ENCODE data around the gene IQCN.

The IQCN gene, protein sequence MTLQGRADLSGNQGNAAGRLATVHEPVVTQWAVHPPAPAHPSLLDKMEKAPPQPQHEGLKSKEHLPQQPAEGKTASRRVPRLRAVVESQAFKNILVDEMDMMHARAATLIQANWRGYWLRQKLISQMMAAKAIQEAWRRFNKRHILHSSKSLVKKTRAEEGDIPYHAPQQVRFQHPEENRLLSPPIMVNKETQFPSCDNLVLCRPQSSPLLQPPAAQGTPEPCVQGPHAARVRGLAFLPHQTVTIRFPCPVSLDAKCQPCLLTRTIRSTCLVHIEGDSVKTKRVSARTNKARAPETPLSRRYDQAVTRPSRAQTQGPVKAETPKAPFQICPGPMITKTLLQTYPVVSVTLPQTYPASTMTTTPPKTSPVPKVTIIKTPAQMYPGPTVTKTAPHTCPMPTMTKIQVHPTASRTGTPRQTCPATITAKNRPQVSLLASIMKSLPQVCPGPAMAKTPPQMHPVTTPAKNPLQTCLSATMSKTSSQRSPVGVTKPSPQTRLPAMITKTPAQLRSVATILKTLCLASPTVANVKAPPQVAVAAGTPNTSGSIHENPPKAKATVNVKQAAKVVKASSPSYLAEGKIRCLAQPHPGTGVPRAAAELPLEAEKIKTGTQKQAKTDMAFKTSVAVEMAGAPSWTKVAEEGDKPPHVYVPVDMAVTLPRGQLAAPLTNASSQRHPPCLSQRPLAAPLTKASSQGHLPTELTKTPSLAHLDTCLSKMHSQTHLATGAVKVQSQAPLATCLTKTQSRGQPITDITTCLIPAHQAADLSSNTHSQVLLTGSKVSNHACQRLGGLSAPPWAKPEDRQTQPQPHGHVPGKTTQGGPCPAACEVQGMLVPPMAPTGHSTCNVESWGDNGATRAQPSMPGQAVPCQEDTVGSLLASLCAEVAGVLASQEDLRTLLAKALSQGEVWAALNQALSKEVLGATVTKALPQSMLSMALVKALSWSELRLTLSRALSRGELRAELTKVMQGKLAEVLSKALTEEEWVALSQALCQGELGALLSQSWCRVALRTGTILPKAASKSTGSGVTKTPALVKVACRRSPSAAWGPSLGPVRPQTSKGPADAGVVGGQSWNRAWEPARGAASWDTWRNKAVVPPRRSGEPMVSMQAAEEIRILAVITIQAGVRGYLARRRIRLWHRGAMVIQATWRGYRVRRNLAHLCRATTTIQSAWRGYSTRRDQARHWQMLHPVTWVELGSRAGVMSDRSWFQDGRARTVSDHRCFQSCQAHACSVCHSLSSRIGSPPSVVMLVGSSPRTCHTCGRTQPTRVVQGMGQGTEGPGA (N-terminal part only)

DNA sequence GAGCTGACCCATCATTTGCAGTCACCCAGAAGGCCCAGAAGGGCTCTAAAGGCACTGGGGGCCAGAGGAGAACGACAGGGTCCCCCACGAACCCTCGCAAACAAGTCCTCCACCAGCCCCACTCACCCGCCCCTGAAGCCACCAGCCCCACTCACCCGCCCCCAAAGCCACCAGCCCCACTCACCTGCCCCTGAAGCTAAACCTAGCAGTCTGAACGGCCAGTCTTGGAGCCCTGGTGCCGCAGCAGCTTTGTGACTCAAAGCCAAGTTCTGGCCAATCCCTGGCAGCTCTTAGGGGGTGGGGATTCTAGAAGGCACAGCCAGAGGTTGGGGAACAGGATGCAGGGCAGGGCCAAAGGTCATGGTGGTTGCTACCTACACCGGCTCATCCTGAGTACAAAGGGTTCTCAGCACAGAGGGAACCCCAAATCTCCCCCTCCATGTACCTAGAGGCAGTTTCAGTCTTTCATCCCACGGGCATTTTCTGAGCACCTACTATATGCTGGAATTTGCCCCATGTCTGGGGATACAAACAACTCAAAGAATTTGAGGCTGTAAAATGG lies at the start of gene IQCN:
Gene IQCN (minus strand): TSS at position 234 of the 562 bp plus-strand sequence. CDS start 4,974 bp downstream, outside the sequence.
- no peak for DNase-seq

DNA sequence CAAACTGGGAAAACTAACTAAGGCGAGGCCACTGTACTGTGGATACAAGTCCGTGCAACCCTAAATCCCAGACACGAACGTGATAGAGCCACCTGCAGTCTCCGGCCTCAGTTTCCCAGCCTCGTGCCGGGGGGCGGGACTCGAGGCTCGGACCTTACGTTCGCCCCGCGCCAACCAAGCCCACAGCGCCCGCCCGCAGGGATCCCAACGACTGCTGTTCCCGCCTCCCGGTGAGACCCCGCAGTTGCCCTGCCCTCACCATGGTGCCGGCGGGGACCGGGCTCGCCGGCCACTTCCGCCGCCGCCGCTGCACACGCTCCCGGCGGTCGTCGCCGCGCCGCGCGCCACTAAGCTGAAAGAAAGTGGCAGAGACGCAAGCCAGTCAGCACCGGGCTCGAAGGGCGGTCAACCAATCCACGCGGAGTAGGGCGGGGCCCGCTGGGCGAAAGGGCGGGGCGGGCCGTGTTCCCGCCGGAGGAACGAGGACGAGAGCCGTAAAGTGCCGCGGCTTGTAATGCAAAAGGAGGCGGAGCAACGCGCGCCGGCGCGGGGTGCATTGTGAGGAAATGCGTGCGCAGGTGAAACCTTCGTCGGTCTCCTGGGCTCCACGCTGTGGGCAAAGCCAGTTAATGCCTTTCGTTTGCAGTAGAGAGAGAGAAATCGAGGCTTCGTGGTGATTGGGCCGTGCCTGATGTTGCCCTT lies 48.7 kb upstream of the IQCN start, which contains the start of gene LSM4:
Gene LSM4 (minus strand): TSS at position 318 of the 702 bp plus-strand sequence. CDS start 56 bp downstream, at position 262.
- DNase-seq: peak; percentile 69

DNA sequence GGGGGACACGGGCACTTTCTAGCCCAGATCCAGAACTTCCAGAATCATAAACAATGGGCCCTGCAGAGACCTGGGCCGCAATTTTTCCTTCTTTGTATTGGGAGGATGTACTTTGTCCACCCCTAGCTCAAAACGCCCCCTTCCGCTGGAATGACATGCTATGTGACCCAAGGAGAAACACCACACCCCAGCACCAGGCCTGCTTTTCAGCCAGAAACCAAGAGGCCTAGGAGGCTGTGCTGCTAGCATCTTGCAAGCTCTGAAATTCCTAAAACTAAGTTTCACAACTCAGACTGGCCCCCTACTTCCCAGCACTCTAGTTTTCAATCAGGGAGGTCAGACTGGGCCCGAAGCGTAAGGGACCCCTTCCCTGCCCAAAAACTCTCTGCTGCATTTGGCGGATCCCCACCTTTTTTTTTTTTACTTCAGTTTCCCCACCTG lies 48.1 kb upstream of the IQCN start:
- DNase-seq: no peak

DNA sequence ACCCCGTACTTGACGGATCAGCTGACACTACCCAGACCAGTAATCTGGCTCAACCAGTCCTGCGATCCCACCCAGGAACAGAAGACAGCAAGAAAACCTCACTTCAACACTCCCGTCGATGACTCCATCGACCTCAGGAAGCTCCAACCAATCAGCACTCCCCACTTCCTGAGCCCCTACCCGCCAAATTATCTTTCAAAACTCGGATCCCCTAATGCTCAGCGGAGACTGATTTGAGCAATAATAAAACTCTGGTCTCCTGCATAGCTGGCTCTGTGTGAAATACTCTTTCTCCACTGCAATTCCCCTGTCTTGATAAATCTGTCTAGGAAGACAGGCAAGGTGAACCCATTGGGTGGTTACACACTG lies 47.5 kb upstream of the IQCN start:
- no peak for DNase-seq

DNA sequence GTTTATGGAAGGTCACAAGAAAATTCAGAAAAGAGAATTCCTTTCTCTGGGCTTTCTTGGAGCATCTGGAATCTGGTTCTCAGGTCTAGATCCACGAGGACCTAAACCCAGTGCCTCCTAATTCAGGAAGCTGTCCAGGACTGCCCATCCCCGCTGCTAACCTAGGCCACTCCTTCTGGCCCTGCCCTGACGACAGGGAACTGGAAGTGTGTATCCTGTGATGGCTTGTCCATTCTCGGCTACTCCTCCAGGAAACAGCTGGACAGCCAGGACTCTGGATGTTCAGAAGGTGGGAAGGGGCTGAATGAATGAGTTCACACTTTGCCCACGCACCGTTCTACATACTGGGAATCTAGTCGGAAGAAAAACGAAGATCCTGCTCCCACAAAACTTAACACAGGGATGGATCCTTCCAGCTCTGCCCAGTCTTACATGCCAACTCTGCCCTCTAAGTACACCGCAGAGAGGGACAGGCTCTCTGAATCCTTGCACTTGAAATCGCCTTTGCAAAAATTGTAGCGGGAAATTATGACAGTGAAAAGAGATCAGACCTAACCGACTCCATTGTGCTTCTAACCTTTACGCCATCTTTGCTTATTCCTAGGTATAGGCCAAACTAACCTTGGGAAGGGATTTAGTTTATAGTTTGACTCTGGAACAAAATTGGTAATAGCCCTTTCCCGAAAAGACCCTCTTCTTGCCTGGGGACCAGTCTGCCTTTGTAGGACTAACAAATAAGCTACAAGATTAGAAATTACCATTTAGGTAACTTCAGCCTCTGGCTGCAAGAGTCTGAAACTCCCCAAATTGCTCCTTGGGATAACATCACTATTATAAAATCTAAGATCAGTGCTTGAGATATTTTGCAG lies 46.8 kb upstream of the IQCN start:
- DNase-seq: no peak

DNA sequence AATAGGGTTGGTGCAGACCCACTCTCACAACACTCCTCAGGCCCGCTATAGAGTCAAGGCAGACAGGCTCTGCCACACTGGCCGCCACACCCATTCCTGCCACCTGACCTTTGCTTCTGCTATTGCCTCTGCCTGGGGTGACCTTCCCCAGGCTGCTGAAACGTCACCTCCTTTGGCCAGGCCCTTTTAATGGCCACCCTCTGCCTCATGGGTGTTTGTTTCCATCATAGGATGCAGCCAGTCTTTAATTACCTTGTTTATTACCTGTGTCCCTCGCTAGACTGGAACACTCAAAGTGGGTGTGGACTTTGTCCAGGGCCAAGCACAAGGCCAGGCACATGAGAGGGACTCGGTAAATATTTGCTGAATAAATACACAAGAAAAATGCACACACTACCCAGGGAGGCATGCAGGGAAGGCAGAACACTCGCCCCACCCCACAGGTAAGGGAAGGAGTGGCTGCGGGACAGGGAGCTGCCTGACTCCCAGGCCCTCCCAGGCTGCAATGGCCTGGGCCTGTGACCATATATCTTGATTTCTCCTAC lies 45.4 kb upstream of the IQCN start:
- no peak for DNase-seq

DNA sequence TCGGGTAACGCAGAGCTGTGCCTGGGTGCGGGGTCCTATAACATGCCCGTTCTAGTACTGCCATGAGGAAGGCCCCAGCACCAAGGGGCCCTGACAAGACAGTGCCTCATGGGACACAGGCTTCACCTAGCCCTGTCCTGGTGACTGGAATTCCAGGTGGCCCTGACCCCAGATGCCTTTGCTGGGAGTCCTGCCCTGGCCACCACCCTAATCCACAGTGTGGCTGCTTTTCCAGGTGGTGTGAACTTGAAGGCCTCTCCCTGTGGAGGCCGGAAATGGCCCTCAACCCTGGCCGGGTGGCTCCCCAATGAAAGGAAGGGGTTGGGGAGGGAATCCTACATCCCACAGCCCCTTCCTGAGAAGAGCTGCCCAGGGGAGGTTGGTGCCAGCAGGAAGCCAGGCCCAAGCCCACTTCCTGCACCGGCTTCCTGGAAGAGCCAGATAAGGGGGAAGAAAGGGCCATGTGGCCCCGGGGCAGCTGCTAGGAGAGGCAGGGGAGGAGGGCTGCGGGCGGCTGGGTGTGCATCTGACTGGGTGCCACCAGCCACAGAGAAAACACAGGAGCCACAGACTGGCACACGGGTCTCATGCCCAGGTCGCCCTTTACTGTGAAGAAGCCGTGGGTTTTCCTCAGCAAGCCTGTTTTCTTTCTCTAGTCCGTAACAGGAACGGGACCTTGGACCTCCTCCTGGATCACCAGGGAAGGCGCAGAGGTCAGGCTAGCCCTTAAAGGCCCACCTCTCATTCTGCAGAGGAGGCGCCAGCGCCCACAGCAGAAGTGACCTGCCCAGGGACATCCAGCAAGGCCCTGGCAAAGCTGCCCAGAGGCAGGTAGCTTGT lies 43.9 kb upstream of the IQCN start:
- DNase-seq: no peak

DNA sequence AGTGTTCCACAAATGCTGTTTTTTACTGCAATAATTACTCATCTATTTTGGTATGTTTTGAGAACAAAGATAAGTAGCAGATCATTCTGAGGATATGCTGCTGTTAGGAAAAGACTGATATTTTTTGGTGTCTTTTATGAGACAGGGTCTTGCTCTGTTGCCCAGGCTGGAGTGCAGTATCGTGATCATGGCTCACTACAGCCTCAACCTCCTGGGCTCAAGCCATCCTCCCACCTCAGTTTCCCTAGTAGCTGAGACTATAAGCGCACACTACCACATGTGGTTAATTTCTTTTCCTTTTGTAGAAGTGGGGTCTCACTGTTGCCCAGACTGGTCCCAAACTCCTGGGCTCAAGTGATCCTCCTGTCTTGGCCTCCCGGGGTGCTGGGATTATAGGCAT lies 39.1 kb upstream of the IQCN start:
- DNase-seq: no peak

DNA sequence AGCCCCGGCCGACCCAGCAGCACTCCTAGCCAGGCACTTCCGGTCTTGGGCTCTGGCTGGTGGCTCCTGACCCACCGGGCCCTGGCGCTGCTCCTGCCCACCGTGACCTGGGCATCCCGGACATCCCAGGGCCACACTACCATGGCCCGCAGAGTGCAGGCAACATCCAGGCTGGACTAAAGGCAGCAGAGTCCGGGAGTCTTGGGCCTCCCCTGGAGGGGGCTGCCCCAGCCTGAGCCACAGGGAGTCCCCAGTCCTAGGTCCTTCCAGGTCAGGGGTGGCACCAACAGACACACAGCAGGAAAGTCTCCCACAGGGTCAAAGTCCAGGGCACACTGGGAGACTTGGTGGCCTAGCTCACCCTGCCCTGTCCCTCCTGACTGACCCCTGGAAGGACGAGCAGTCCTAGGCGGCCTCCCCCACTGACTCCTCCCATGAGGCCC lies 37.9 kb upstream of the IQCN start:
- DNase-seq: no peak

DNA sequence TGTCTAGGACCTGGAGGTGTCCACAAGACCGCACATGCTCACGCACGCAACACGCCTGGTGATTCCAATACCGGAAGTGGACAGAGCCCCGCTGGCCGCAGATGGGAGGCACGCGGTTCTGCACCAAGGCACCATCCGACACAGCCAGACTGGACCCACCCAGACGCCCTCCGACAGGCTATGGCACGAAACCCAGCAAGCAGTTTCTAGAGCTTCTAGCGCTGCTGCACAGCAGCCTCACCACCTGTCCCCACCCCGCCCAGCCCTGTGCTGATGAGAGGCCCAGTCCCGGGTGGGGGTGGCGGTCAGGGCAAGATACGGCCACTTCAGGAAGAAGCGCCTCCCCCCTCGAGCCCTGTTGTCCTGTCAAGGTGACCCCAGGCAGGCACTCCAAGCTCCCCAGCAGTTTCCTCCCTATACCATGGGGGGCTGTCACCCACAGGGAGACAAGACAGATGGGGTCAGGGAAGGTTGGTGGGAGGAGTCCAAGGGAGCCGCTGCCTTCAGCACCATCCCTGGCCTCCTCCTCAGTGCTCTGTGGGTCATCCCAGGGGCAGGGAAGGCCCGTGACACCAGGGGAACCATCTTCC lies 37.3 kb upstream of the IQCN start:
- DNase-seq: no peak

DNA sequence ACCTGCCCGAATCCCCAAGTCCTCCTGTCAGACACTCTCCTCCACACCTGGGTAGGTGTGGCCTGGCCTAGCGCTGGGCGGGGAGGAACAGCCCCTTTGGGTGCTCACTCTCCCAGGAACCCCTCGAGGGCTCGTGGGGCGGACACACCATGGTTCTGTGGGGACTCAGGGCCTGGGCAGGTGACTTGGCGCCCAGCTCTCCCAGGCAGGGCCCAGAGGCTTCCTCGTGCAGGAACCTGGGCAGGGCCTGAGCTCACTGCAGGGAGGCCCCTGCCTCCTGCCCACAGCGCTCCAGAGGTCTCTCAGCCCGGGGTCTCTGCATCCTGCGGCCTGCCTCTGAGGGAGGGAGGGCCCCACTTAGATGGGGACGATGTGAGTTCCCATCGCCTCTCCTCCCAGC lies 36.7 kb upstream of the IQCN start:
- no peak for DNase-seq

DNA sequence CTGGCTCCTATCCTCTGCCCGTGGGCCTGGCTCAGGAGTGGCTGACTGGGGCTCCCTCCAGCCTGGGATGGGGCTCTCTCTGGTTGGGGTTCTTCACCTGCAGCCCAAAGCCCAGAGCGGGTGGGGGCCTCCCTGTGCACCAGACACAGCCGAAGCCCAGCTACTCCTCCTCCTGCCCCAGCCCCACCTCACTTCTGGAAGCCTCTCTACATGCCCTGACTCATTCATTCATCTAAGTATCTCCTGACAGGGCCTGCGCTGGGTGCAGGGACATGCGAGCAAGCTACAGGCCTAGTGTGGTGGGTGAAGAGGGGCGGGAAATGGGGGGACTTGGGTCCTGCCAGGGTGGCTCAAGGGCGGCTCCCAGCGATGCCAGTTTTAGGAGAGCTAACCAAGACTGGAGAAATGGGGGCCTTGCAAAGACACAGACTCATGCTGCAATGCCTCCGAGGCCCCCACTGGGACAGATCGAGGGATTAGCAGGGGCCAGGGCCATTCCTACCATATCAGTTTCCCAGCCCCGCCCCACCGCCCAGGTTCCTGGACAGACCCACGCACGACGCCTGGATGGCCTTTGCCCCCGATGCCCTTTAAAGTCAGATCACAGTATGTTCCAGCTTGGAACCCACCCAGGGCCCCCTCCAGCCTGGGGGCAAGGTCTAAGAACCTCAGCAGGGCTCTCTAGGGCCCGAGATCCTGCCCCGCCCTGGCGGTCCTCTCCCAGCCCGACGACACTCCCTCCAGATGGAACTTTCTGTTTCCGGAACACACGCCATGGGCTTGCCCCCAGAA lies 36.1 kb upstream of the IQCN start:
- no peak for DNase-seq

DNA sequence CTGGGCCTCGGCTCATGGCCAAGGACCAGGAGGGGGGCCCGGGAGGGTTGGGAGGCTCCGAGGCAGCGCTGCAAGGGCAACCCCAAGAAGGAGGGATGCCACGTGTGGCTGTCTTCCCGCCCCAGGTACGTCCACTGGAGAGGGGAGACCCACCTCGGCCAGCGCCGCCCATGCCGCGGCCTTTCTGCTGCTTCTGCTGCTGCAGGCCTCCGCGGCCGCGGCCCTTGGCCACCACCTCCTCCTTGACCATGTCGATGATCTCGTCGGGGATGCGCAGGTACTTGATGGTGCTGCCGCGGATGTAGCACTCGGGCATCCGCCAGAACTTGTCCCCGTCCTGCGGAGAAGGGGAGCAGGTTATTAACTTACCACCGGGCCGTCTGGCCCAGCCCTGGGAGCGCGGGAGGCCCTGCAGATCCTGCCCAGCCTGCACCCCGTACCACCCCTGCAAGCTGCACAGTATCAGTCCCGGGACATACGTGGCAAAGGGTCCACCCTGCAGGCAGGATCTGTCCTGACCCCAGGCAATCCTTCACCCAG lies 35.3 kb upstream of the IQCN start:
- no peak for DNase-seq

DNA sequence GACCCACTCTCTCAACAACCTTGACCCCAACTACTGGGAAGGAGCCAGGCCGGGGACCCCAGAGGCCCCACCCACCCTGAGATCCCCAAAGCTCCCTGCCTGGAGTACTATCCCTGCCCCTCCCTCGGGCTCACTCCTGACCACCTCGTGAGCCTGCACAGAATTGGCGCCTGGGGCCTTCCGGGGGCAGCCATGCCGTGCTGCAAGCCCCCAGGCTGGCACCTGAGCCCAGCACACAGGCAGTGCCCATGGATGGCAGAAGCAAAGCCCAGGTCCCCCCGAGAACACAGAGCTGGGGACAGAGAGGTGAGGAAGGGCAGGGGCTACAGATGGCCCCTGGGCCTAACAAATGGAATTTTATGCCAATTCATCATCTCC lies 34.7 kb upstream of the IQCN start:
- no peak for DNase-seq

DNA sequence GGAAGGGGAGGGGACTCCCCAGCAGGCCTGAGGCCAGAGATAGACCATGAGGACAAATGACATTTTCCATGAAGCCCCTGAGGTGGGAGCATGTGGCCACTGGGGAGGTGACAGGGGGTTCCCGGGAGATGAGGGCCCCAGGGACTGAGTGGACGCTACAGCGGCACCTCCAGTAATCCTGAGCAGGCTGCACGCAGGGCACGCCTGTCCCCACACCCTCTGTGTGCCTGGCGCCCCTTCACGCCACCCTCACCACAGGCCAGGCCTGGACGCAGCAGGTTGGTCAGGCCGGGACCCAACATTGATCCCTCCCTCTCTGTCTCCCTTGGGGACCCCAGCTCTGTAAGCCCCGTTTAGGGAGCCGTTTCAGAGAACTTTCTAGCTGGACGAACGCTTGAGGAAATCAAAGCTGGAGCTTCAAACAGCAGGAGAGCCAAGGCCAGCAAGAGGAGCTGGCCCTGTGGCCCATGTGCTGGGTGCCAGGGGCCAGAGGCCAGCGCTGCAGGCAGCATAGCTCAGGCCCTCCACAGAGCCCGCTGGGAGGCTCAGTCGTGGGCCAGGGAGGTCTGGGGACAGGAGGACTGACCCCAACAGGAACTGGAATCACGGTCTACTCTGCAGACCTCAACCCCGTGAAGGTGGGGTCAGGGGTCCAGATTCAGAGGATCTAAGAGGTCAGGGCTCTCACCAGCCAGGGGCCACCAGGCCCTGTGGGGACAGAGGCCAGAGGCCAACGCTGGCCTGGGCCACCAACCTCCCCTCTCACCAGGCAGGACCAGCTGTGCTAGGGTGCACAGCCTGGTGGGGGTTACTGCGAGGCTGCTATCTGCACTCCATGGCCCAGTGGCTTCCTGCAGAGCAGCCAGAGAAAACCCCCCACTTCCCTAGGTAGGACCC lies 34.0 kb upstream of the IQCN start:
- DNase-seq: no peak

DNA sequence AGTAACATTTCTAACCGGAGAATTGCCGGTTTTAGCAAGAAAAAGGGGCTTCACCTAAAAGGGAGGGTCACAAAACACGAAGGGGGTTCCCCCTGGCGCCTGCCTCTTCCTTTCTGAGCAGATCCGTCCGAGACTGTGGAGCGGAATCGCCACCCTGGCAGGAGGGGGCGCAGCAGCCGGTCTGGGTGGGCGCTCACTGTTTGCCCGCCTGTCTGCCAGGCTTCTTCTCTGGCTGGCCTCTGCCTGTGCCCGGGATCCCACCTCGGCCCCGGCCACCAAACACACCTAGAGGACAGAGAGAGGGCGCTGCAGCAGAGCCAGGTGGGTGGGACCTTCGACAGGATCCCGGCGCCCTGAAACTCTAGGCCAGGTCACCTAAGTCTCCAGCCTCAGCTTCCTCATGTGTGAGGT lies 33.0 kb upstream of the IQCN start:
- no peak for DNase-seq

DNA sequence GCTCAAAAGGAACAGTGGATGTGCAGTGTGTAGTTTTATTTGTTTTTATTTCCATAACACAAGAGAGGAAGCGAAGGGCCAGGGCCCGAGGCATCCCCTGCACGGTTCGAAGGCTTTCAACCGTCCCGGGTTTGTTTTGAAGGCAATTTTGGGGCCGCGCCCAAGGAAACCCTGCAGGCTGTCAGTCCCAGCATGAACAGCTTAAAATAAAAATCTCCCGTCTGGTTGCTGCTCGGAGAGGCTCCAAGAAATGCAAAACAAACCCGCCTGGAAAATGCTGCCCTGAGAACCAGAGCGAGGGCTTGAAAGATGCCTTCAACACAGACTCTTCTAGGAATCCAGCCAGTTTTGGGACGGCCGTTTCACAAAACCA lies 32.6 kb upstream of the IQCN start:
- DNase-seq: no peak
